ELR (cell line): ENCODE measurements around the gene TBCK.

Experiments
- DNase-seq: peaks from one replicate; pipeline ENCODE4 v3.0.0-alpha.2; 2015; ENCODE audit warnings: low read depth

The TBCK gene

DNA sequence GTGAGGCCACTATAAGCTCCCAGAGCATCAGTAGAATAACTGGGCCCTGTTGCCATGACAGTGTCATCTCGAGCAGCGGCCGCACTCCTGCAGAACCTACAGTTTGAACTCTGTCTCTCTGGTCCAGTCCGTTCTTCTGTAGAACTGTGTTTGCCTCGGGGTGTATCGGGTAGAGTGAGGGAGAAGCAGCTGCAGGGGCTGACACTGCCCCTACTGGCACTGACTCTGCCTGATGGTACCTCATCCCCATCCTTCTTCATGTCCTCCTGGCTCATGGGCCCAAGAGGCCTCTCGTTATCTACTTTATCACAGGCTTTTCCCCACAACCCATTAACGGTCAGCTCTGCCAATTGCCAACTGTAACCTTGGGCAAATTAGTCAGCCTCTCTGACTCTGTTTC lies 324.3 kb downstream of the TBCK start:
- DNase-seq, result no peak
